H9 (cell line): Measurements from ENCODE around the gene C20orf202. TPM values are rescaled to one million over a fixed set of nuclear protein-coding genes. Genes with fewer than 3 reads are reported as not detected.

Source experiments
- DNase-seq: peaks from one replicate; pipeline ENCODE4 v3.0.0-alpha.2; 2017
- H2AFZ ChIP-seq: one replicate; pipeline ENCODE4 v1.6.1; 2013; ENCODE audit warnings: mild to moderate bottlenecking, low read length, control low read depth, moderate library complexity
- H2AK5ac ChIP-seq: 2 replicates; pipeline ENCODE4 v1.6.1; 2013; ENCODE audit warnings: low read length, control low read depth, mixed read lengths; ENCODE audit not compliant: insufficient read length
- H2BK120ac ChIP-seq: one replicate; pipeline ENCODE4 v1.6.1; 2013; ENCODE audit warnings: low read depth, mild to moderate bottlenecking, low read length, control low read depth, inconsistent platforms; ENCODE audit not compliant: poor library complexity, severe bottlenecking
- H2BK12ac ChIP-seq: 2 replicates; pipeline ENCODE4 v1.6.1; 2013; ENCODE audit warnings: low read length, control low read depth, mixed read lengths, low read depth; ENCODE audit not compliant: insufficient read length
- H2BK15ac ChIP-seq: 2 replicates; pipeline ENCODE4 v1.6.1; 2013; ENCODE audit warnings: low read depth, low read length, control low read depth
- H2BK20ac ChIP-seq: one replicate; pipeline ENCODE4 v1.6.1; 2013; ENCODE audit warnings: low read depth, mild to moderate bottlenecking, low read length, control low read depth, inconsistent platforms; ENCODE audit not compliant: poor library complexity, severe bottlenecking
- H2BK5ac ChIP-seq: 2 replicates; pipeline ENCODE4 v1.6.1; 2013; ENCODE audit warnings: low read length, control low read depth, mixed read lengths; ENCODE audit not compliant: insufficient read length
- H3K14ac ChIP-seq: 2 replicates; pipeline ENCODE4 v1.6.1; 2013; ENCODE audit warnings: low read length, control low read depth; ENCODE audit not compliant: insufficient read depth
- H3K18ac ChIP-seq: 2 replicates; pipeline ENCODE4 v1.6.1; 2013; ENCODE audit warnings: low read depth, mild to moderate bottlenecking, mixed read lengths, low read length, control low read depth; ENCODE audit not compliant: insufficient read length
- H3K23ac ChIP-seq: 2 replicates; pipeline ENCODE4 v1.6.1; 2013; ENCODE audit warnings: low read length, control low read depth, mixed read lengths, low read depth; ENCODE audit not compliant: insufficient read length
- H3K23me2 ChIP-seq: 2 replicates; pipeline ENCODE4 v1.6.1; 2013; ENCODE audit warnings: low read depth, mild to moderate bottlenecking, mixed read lengths, low read length, control low read depth; ENCODE audit not compliant: insufficient read length, poor library complexity, severe bottlenecking
- H3K27ac ChIP-seq: 2 replicates; pipeline ENCODE4 v1.5.1; 2013; ENCODE audit warnings: low read length, control low read depth, mixed read lengths, low read depth; ENCODE audit not compliant: insufficient read length
- H3K27me3 ChIP-seq: 2 replicates; pipeline ENCODE4 v1.6.1; 2013; ENCODE audit warnings: low read length, control low read depth, inconsistent platforms; ENCODE audit not compliant: insufficient read depth
- H3K4ac ChIP-seq: 2 replicates; pipeline ENCODE4 v1.6.1; 2013; ENCODE audit warnings: low read depth, mild to moderate bottlenecking, control low read depth, inconsistent platforms, low read length, moderate library complexity
- H3K4me1 ChIP-seq: 2 replicates; pipeline ENCODE4 v1.6.1; 2013; ENCODE audit warnings: low read length, control low read depth, inconsistent platforms; ENCODE audit not compliant: insufficient read depth
- H3K4me2 ChIP-seq: 2 replicates; pipeline ENCODE4 v1.6.1; 2013; ENCODE audit warnings: low read length, control low read depth, mixed read lengths; ENCODE audit not compliant: insufficient read length, insufficient read depth
- H3K56ac ChIP-seq: 2 replicates; pipeline ENCODE4 v1.6.1; 2013; ENCODE audit warnings: low read depth, mild to moderate bottlenecking, mixed read lengths, low read length, control low read depth; ENCODE audit not compliant: insufficient read length
- H3K79me1 ChIP-seq: 2 replicates; pipeline ENCODE4 v1.6.1; 2013; ENCODE audit warnings: low read depth, mild to moderate bottlenecking, moderate library complexity, low read length, control low read depth, inconsistent platforms; ENCODE audit not compliant: insufficient read depth, poor library complexity, severe bottlenecking
- H3K79me2 ChIP-seq: 2 replicates; pipeline ENCODE4 v1.6.1; 2013; ENCODE audit warnings: low read length, control low read depth, inconsistent platforms; ENCODE audit not compliant: insufficient read depth
- H3K9ac ChIP-seq: 2 replicates; pipeline ENCODE4 v1.6.1; 2013; ENCODE audit warnings: low read length, control low read depth, mixed read lengths; ENCODE audit not compliant: insufficient read length; ENCODE audit errors: extremely low read depth
- H3K9me3 ChIP-seq: one replicate; pipeline ENCODE4 v1.6.1; 2013; ENCODE audit warnings: low read depth, low read length, inconsistent platforms; ENCODE audit not compliant: control insufficient read depth
- H3T11ph ChIP-seq: one replicate; pipeline ENCODE4 v1.6.1; 2013; ENCODE audit warnings: mild to moderate bottlenecking, low read length, control low read depth, inconsistent platforms
- H4K20me1 ChIP-seq: one replicate; pipeline ENCODE4 v1.6.1; 2013; ENCODE audit not compliant: control insufficient read depth, insufficient read length, insufficient read depth
- H4K5ac ChIP-seq: 2 replicates; pipeline ENCODE4 v1.6.1; 2013; ENCODE audit warnings: low read depth, mild to moderate bottlenecking, mixed read lengths, low read length, control low read depth; ENCODE audit not compliant: insufficient read length
- H4K8ac ChIP-seq: replicated peaks from 2 replicates; pipeline ENCODE4 v1.6.1; 2013; ENCODE audit warnings: low read length, control low read depth, mixed read lengths, low read depth; ENCODE audit not compliant: insufficient read length
- H4K91ac ChIP-seq: 2 replicates; pipeline ENCODE4 v1.6.1; 2013; ENCODE audit warnings: low read depth, mild to moderate bottlenecking, moderate library complexity, mixed read lengths, low read length, control low read depth; ENCODE audit not compliant: insufficient read length
- H3K27ac Mint-ChIP-seq, 3 experiments: 2 replicates in 2 of 3; 3 replicates in 1 of 3; pipeline ENCODE4 v1.8.0; 2020 to 2021; ENCODE audit warnings: mixed read lengths in 3 of 3, mild to moderate bottlenecking in 1 of 3, moderate library complexity in 1 of 3
- H3K27me3 Mint-ChIP-seq: 2 replicates; pipeline ENCODE4 v1.8.0; 2021; ENCODE audit warnings: low read depth, mild to moderate bottlenecking, moderate library complexity, mixed read lengths
- H3K36me3 Mint-ChIP-seq, 3 experiments: 2 replicates in 2 of 3; 3 replicates in 1 of 3; pipeline ENCODE4 v1.8.0; 2020 to 2021; ENCODE audit warnings: low read depth in 3 of 3, mixed read lengths in 3 of 3; ENCODE audit not compliant: insufficient read depth in 1 of 3
- H3K4me1 Mint-ChIP-seq, 2 experiments: 2 replicates each; pipeline ENCODE4 v1.8.0; 2020; ENCODE audit warnings: mixed read lengths in 2 of 2
- H3K4me3 Mint-ChIP-seq, 2 experiments: 2 replicates in 1 of 2; 3 replicates in 1 of 2; pipeline ENCODE4 v1.8.0; 2020 to 2021; ENCODE audit warnings: mild to moderate bottlenecking in 2 of 2, mixed read lengths in 2 of 2, moderate library complexity in 1 of 2
- H3K9me3 Mint-ChIP-seq, 2 experiments: 2 replicates in 1 of 2; 3 replicates in 1 of 2; pipeline ENCODE4 v1.8.0; 2020; ENCODE audit warnings: mild to moderate bottlenecking in 2 of 2, mixed read lengths in 2 of 2, moderate library complexity in 1 of 2
- CTCF ChIP-seq: fragments of 200-600 bp; sonication (generic); conservative IDR thresholded peaks from 3 replicates; pipeline ENCODE4 v1.8.0; 2021; ENCODE audit warnings: antibody characterized with exemption, mild to moderate bottlenecking
- WGBS: extraction: QIAGEN DNeasy Blood & Tissue Kit; methylation state at CpG from one replicate; pipeline ENCODE4 v1.1.7; 2013; ENCODE audit warnings: missing lambda C conversion rate, low lambda C conversion rate, mixed read lengths; ENCODE audit not compliant: insufficient read length; ENCODE audit errors: extremely low coverage; 5-methylcytosine and 5-hydroxymethylcytosine counted together
- total RNA-seq: library from RNA; stranded (reverse); gene quantifications from 2 replicates; pipeline ENCODE4 v1.2.1, GENCODE V29; 2021

The C20orf202 gene
- total RNA-seq, 1 experiment from 2014 or later = 0.13 TPM

- Histone ChIP-seq H2BK5ac (no peak overlapping the region), H3K79me1 (no peaks in the 10 kb centered on the region), H2BK15ac (no peak overlapping the region), H3K4ac (no peak overlapping the region), H3T11ph (no peak overlapping the region), H4K5ac (no peak overlapping the region), H3K9me3 (no peaks in the 10 kb centered on the region), H3K79me2 (no peaks in the 10 kb centered on the region), H3K23me2 (no peaks in the 10 kb centered on the region), H3K4me2 (no peak overlapping the region), H3K27me3 (no peaks in the 10 kb centered on the region), H4K91ac (no peak overlapping the region), H2BK12ac (no peak overlapping the region), H4K8ac (no peak overlapping the region), H2AFZ (no peak overlapping the region), H2BK20ac (no peak overlapping the region), H2BK120ac (no peak overlapping the region), H3K27ac (no peak overlapping the region), H3K56ac (no peak overlapping the region), H3K18ac (no peak overlapping the region), H3K14ac (no peak overlapping the region), H3K9ac (no peak overlapping the region), H3K23ac (no peak overlapping the region), H3K4me1 (no peaks in the 10 kb centered on the region), H4K20me1 (no peaks in the 10 kb centered on the region), H2AK5ac (no peak overlapping the region)
- Mint-ChIP-seq H3K4me1 (peaks cover 0 to 7% of the 10 kb centered on the region in 2 experiments; a peak in 1 of 4 replicates), H3K27me3 (peaks cover 17% of the 10 kb centered on the region), H3K4me3 (no peak overlapping the region), H3K9me3 (peaks cover 5 to 8% of the 10 kb centered on the region in 2 experiments; a peak in 4 of 5 replicates), H3K27ac (no peak overlapping the region), H3K36me3 (peaks cover 0 to 4% (median 0%) of the 10 kb centered on the region in 3 experiments; a peak in 1 of 7 replicates)
- DNase-seq = no peak
- no CpG with 5 or more reads among the region's 3 CpGs for WGBS
- no peak for TF ChIP-seq CTCF
Observed at GRCh38 chr20:1252416-1252815, 49.2 kb downstream of the C20orf202 start.
